NK-92 (cell line): Measurements from ENCODE around the gene SCMH1.

Experiments
- DNase-seq: peaks from one replicate; lab custom pipeline; 2025; ENCODE audit not compliant: unreplicated experiment; lab: John Stamatoyannopoulos, UW

SCMH1 gene

GRCh38 chr1:41033272-41033671 is 208.8 kb downstream of the SCMH1 start:
- DNase-seq: no peak

- DNase-seq: no peak
Observed at GRCh38 chr1:41032147-41032546, 210.0 kb downstream of the SCMH1 start.

- DNase-seq: no peak
Observed at GRCh38 chr1:41030872-41031616, 211.1 kb downstream of the SCMH1 start.

- no peak for DNase-seq
Observed at GRCh38 chr1:41028034-41028642, 214.0 kb downstream of the SCMH1 start.

GRCh38 chr1:41025979-41026819 is 215.9 kb downstream of the SCMH1 start:
- no peak for DNase-seq

- no peak for DNase-seq
Observed at GRCh38 chr1:41024953-41025352, 217.2 kb downstream of the SCMH1 start.

GRCh38 chr1:41023279-41023990 is 218.7 kb downstream of the SCMH1 start:
- no peak for DNase-seq

- DNase-seq: no peak
Observed at GRCh38 chr1:41022424-41022823, 219.7 kb downstream of the SCMH1 start.

GRCh38 chr1:41021526-41022308 is 220.4 kb downstream of the SCMH1 start, which contains the start of gene SLFNL1:
SLFNL1 (minus strand) TSS chr1:41021725; CDS start chr1:41020660, 1,065 bp downstream.
- DNase-seq: no peak

GRCh38 chr1:41020654-41021053 is 221.5 kb downstream of the SCMH1 start:
- no peak for DNase-seq

- no peak for DNase-seq
Observed at GRCh38 chr1:41020109-41020576, 222.0 kb downstream of the SCMH1 start.

GRCh38 chr1:41019353-41019745 is 222.8 kb downstream of the SCMH1 start:
- DNase-seq: no peak

- no peak for DNase-seq
Observed at GRCh38 chr1:41018018-41018410, 224.1 kb downstream of the SCMH1 start.

- no peak for DNase-seq
Observed at GRCh38 chr1:41017141-41018017, 224.7 kb downstream of the SCMH1 start.

GRCh38 chr1:41015897-41016470 is 226.1 kb downstream of the SCMH1 start:
- no peak for DNase-seq

- DNase-seq: no peak
Observed at GRCh38 chr1:41015281-41015896, 226.7 kb downstream of the SCMH1 start.

GRCh38 chr1:41014871-41015270 is 227.2 kb downstream of the SCMH1 start:
- no peak for DNase-seq

- no peak for DNase-seq
Observed at GRCh38 chr1:41013796-41014195, 228.3 kb downstream of the SCMH1 start.
